Midbrain (tissue), 1 donor: ENCODE data around the gene IGIP.
A peak's percentile ranks its signal among the peaks of the same experiment; 100 is the strongest.

Experiments
- DNase-seq: peaks from one replicate; lab custom pipeline; 2025; lab: John Stamatoyannopoulos, UW

IGIP gene

DNA sequence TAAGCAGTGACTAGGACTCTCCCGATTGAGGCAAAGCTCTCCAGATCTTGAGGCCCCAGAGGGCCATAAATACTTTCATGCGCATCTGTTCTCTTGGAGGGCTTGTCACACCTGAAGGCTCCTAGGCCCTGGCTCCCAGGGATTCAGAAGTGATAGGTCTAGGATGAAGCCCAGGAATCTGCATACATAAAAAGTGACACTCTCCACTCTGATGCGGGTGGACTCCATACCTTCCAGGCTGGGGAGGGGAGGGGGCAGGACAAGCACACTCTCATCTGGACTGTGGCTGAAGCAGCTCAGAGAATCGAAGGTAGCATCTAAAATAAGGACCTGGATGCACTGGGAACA lies 40.2 kb downstream of the IGIP start:
- DNase-seq = no peak

DNA sequence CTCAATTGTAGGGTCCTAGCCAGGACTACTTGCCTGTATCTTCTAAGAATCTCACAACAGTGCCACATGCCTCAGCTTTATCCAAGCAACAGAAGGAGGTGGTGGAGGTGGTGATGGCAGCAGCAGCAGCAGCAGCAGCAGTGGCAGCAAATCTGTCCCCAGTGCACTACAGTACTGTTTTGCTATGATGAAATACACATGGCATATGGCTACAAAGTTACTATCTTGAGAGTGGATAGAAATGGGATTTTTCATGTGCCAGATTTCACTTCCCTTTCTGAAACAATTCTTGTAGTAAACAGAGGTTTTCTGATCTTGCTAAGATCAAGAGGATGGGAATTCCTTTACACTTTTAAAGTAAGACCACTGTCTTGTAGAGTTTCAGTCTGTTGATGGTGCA lies 41.2 kb downstream of the IGIP start:
- DNase-seq = no peak

DNA sequence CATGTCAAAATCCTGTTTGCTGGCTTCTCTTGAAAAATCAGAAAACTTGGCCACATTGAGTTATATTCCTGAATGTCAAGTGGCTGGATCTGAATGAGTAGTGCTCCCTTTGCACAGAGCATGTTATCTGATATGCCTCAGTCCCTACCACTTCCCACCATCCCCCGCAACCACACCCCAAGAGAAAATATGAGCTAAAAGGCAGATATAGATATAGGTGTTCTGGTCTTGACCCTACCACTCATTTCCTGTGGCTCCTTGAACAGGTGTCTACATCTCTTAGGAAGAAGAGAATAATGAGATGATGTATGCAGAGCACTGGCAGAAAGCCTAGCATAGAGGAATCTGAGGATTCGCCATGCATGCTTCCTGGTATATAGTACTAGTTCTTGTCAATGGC lies 42.6 kb downstream of the IGIP start:
- no peak for DNase-seq

DNA sequence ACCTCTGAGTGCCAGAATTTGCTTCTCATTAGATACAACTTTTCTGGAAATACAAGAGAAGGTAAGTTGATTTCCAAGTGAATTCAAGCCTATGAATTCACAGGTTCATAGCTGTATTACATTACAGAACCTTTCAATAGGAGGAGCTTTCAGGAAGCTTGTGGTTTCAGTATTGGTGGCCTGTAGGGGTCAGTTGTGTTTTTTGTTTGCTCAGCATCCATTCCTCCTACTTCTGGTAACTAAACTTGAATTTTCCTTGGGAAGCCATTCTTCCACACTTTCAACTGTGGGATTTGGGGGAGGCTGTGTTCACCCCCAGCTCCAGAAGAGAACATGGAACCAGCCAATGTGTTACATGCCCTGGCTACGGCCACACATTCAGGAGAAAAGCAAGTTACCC lies 43.7 kb downstream of the IGIP start:
- no peak for DNase-seq

DNA sequence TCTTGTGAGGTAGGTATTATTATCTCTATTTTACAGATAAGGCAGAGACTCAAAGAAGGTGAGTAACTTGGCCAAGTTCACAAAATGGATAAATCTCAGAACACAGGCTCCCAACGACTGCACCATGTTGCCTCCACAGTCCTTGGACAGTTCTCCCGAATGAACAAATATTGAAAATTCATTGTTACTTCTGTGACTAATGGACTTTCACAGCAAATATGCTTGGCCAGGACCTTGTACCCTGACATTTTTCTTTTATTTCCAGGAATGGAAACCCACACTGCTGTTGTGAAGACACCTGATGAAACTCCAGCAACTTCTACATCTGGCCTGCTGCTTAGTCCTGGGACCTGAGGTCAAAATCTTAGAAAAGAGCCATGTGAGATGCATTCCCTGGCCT lies 46.7 kb downstream of the IGIP start:
- DNase-seq = no peak

DNA sequence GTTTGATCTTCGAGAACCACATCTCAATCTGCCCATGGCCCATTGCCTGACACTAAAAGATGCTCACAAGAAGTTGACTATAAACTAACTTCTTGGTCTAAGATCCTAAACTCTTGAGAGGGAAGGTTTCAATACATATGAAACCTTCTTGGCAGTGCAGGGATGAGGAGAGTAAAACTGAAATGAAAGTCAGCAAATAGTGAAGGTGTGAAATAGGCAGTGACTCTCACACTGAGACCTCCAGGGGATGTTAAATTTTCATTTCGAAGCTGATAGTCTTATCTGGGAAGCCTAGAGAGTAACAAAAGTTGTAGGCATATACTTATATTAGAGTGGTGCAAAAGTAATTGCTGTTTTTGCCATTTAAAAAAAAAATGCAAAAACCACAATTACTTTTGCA lies 48.3 kb downstream of the IGIP start:
- no peak for DNase-seq

DNA sequence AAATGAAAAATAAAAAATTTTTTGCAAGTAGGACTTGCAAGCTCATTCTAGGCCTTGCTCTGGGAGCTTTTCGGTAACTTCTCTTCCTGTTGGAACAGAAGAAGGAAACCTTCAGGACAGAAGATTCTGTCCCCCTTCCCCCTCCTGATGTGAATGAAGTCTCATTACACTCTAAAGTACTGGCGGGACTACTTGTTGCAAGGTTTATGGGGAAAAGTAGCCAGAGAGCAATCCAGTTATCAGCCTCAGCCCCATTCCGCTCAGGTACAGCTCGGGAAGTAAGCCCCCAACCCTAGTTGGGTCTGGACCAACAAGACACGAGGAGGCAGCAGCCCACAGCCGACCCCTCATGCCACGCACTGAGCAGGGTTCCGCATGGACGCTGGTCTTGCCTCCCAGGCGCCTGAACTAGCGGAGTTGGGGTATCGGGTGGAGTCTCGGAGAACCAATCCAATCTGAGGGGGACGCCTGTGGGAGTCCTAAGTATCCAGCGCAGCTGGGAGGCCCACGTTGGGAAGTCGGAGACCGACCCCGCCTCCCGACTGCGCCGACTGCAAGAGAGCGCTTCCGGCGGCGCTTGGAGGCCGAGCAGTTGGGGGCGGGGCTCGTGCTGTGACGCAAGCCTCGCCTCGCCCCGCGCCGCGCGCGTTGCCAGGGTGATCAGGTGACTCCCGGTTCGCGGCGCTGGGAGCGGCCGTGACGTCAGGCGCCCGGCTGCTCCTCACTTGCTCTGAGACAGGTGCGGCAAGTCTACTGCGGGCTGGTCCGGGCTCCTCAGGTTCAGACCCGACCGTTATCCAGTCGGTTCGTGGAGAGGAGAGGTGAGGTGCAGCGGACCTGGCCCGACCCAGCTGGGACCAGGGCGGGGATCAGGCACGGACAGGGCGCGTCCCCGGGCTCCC lies 49.0 kb downstream of the IGIP start, which contains the start of gene CYSTM1:
CYSTM1 (plus strand) TSS at position 724 of the 902 bp plus-strand sequence. CDS start 19,278 bp downstream, outside the sequence.
- peak; percentile 94 for DNase-seq

DNA sequence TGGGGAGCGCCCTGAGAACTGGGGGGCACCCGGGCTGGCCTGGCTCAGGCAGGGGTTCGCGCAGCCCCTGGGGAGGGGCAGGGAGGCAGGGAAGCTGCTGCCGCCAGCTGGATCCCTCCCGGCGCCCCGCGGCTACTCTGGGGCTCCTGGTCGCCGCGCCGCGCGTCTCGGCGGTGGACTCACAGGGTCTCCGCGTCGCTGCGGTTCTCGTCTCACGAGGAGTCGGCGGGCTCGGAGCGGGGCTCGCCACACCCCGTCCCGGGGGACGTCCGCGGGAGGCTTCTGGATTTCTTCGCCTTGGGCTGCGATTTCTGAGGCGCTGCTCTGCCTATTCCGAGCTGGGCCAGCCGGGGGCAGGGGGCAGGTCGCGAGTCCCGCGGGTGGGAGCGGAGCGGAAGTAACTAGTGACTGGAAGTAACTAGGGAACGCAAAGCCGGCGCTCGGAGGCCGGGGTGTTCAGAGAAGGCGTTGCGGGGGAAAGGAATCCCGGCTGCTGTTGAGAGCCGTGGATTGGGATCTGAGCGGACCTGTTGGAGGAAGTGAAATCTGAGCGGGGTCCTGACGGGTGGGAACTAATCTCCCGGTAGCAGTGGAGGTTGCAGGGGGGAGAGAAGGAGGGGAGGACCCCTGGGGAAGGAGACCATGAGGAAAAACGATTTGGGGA lies 49.8 kb downstream of the IGIP start:
- peak; percentile 48 for DNase-seq

DNA sequence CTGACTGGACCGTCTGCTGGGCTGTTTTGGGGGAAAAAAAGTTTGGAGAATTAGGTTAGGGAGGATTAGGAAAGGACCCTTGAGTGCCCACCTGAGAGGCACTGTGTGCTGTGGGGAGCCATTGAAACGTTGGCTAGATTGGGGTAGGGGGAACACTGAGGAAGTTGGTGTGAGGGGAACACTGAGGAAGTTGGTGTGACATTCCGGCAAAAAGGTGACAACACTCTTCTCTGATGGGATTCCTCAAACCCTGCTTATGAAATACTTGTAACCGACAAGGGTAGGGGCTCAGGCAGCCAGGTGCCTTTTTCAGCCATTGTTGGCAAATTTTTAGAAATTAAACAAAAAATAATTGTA lies 50.3 kb downstream of the IGIP start:
- DNase-seq = no peak

DNA sequence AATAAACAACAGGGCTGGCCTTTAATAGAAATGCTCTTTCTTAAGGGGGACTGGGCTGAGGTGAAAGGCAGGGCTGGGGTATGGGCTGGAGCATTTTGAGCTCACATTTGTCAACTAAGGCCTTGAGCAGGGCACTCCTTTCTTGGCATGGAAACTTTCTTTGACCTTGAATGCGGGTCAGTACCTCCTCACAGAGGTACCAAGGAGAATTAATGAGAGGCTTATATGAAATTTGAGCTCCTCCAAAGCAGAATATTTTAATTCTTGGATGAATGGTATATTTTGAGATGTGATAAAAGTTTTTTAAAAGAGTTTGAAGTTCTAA lies 52.3 kb downstream of the IGIP start:
- no peak for DNase-seq

DNA sequence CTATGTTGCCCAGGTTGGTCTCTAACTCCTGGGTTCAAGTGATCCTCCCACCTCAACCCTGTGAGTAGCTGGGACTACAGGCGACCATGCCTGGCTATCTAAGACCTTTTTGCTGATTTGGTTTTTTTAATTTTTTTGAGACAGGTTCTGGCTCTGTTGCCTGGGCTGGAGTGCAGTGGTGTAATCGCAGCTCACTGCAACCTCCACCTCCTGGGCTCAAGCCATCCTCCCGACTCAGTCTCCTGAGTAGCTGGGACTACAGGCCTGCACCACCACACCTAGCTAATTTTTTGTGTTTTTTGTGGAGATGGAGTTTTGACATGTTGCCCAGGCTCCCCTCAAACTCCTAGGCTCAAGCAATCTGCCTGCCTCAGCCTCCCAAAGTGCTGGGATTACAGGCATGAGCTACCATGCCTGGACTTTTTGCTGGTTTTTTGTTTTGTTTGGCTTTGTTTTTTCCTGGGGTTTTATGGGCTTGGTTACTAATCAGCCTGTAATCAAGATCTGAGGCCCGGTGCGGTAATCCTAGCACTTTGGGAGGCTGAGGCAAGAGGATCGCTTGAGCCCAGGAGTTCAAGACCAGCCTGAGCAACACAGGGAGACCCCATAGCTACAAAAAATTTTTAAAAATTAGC lies 52.9 kb downstream of the IGIP start:
- DNase-seq = no peak
